Endothelial cell (in vitro differentiated cells): ENCODE data around the gene PLEKHA6. TPM values are rescaled to one million over a fixed set of nuclear protein-coding genes. Genes with fewer than 3 reads are reported as not detected.

Source experiments
- DNase-seq: peaks from one replicate; pipeline ENCODE4 v3.0.0; 2021; ENCODE audit warnings: low spot score
- H3K27ac Mint-ChIP-seq: one replicate; pipeline ENCODE4 v1.8.0; 2021; ENCODE audit warnings: mixed read lengths, inconsistent platforms; ENCODE audit not compliant: unreplicated experiment
- H3K27me3 Mint-ChIP-seq: one replicate; pipeline ENCODE4 v1.8.0; 2021; ENCODE audit warnings: mild to moderate bottlenecking, moderate library complexity, mixed read lengths, inconsistent platforms; ENCODE audit not compliant: unreplicated experiment
- H3K36me3 Mint-ChIP-seq: one replicate; pipeline ENCODE4 v1.8.0; 2021; ENCODE audit warnings: mild to moderate bottlenecking, low read depth, mixed read lengths, inconsistent platforms; ENCODE audit not compliant: unreplicated experiment
- H3K4me1 Mint-ChIP-seq: one replicate; pipeline ENCODE4 v1.8.0; 2021; ENCODE audit warnings: mild to moderate bottlenecking, mixed read lengths, inconsistent platforms; ENCODE audit not compliant: unreplicated experiment
- H3K4me3 Mint-ChIP-seq: one replicate; pipeline ENCODE4 v1.8.0; 2021; ENCODE audit warnings: mild to moderate bottlenecking, mixed read lengths, inconsistent platforms; ENCODE audit not compliant: unreplicated experiment
- H3K9me3 Mint-ChIP-seq: one replicate; pipeline ENCODE4 v1.8.0; 2021; ENCODE audit warnings: mixed read lengths, inconsistent platforms; ENCODE audit not compliant: unreplicated experiment
- total RNA-seq: library from RNA; stranded (reverse); fragmentation: NEBNext Ultra II Directional; extraction: Animal tissue kit (Norgen Biotek cat#: 25700); gene quantifications from one replicate; pipeline ENCODE4 v1.2.1, GENCODE V29; 2021; ENCODE audit not compliant: unreplicated experiment
- TF ChIP-seq, protein P1 (sequence below): fragments of 200-600 bp; sonication (generic); IDR thresholded peaks from one replicate; pipeline ENCODE4 v1.5.0; 2021; ENCODE audit warnings: antibody characterized with exemption; ENCODE audit not compliant: unreplicated experiment

Gene PLEKHA6
- total RNA-seq, 1 donor from 2014 or later: 3.7 TPM

DNA sequence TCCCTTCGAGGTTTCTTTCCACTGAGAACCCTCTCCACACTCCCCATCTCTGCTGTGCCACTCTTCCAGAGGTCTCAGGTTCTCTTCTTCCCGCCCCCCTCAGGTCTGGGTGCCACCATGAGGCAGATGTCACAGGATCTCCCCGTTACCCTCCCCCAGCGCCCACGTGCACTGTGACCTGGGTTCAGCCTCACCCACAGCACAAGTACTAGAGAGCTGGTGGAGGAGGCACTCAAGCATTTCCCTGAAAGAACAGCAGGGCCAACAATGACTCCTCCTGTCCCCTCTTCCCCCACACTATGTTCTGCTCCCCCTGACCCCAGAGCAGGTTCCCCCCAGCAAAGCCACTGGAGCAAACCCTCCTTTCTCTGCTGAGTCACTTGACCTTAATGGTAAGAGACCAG lies 14.3 kb downstream of the PLEKHA6 start:
- TF ChIP-seq, protein P1, sequence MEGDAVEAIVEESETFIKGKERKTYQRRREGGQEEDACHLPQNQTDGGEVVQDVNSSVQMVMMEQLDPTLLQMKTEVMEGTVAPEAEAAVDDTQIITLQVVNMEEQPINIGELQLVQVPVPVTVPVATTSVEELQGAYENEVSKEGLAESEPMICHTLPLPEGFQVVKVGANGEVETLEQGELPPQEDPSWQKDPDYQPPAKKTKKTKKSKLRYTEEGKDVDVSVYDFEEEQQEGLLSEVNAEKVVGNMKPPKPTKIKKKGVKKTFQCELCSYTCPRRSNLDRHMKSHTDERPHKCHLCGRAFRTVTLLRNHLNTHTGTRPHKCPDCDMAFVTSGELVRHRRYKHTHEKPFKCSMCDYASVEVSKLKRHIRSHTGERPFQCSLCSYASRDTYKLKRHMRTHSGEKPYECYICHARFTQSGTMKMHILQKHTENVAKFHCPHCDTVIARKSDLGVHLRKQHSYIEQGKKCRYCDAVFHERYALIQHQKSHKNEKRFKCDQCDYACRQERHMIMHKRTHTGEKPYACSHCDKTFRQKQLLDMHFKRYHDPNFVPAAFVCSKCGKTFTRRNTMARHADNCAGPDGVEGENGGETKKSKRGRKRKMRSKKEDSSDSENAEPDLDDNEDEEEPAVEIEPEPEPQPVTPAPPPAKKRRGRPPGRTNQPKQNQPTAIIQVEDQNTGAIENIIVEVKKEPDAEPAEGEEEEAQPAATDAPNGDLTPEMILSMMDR: no peak
- H3K4me1 Mint-ChIP-seq: no peaks in the 10 kb centered on the region
- H3K4me3 Mint-ChIP-seq: no peak overlapping the region
- H3K27me3 Mint-ChIP-seq: peaks cover 6% of the 10 kb centered on the region
- DNase-seq: no peak
- no peaks in the 10 kb centered on the region for H3K9me3 Mint-ChIP-seq
- H3K27ac Mint-ChIP-seq: no peak overlapping the region
- H3K36me3 Mint-ChIP-seq: no peaks in the 10 kb centered on the region

DNA sequence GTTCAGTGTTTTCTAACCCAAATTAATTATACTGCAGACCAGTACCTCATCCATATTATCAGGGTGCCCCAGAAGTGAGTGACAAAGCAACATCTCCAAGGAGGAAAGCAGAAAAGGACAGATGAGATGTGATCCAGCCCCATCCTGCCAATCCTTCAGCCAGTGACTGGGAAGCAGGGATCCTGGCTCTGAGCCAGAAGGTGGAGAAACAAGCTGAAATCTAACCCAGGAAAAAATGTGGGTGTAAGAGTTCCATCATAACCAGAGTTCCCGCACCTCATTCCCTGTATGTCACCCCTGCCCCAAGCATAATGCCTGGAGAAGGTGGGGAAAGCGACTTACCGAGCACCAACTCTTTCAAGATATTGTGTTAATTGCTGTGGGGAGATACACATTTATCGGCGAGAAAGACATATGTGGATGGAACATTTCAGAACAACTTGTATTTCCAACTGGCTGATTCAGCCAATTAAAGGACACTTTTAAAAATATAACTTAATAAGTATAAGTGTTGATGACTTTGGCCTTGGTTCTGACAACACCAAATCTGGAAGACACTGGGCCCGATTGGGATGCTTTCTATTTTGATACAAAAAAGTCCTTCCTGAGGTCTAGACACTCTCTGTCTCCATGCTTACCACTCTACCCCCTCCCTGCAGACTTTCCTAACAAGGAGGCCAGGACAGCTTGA lies 14.9 kb downstream of the PLEKHA6 start:
- Mint-ChIP-seq H3K9me3 (no peaks in the 10 kb centered on the region), H3K36me3 (no peaks in the 10 kb centered on the region), H3K4me3 (no peak overlapping the region), H3K27me3 (peaks cover 6% of the 10 kb centered on the region), H3K4me1 (no peaks in the 10 kb centered on the region), H3K27ac (no peak overlapping the region)
- no peak for DNase-seq
- TF ChIP-seq, protein P1: no peak

GRCh38 chr1:204343802-204344201 lies 15.9 kb downstream of the PLEKHA6 start:
- Mint-ChIP-seq H3K4me3 (no peak overlapping the region), H3K36me3 (no peaks in the 10 kb centered on the region), H3K4me1 (peaks cover 4% of the 10 kb centered on the region), H3K27me3 (peaks cover 6% of the 10 kb centered on the region), H3K27ac (no peak overlapping the region), H3K9me3 (no peaks in the 10 kb centered on the region)
- TF ChIP-seq, protein P1: no peak
- DNase-seq: no peak

DNA sequence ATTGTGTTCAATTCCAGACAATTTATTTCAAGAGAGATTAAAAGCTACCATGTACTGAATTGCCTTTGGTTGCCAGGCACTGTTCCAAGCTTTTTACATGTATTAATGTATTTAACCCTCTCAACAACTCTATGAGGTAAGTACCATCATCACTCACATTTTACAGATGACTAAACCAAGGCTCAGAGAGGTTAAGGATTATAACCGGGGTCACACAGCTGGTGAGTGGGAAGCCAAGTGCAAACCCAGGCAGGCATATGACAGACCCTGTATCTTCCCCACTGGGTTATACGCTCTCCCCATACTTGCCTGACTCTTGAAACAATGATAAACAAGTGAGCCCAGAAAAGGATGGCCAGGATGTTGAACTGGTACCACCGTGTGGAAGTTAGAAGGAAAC lies 16.5 kb downstream of the PLEKHA6 start:
- H3K27me3 Mint-ChIP-seq: peaks cover 6% of the 10 kb centered on the region
- no peak for DNase-seq
- peaks cover 8% of the 10 kb centered on the region for H3K4me1 Mint-ChIP-seq
- no peak overlapping the region for H3K4me3 Mint-ChIP-seq
- H3K9me3 Mint-ChIP-seq: no peaks in the 10 kb centered on the region
- no peak overlapping the region for H3K27ac Mint-ChIP-seq
- TF ChIP-seq, protein P1: no peak
- no peaks in the 10 kb centered on the region for H3K36me3 Mint-ChIP-seq

GRCh38 chr1:204342310-204342709 lies 17.4 kb downstream of the PLEKHA6 start:
- Mint-ChIP-seq H3K27ac (no peak overlapping the region), H3K9me3 (no peaks in the 10 kb centered on the region), H3K36me3 (no peaks in the 10 kb centered on the region), H3K4me1 (peaks cover 10% of the 10 kb centered on the region), H3K27me3 (peaks cover 6% of the 10 kb centered on the region), H3K4me3 (no peak overlapping the region)
- no peak for DNase-seq
- TF ChIP-seq, protein P1: no peak
